ENCODE measurements around the gene TRPV3.

TRPV3 gene

DNA sequence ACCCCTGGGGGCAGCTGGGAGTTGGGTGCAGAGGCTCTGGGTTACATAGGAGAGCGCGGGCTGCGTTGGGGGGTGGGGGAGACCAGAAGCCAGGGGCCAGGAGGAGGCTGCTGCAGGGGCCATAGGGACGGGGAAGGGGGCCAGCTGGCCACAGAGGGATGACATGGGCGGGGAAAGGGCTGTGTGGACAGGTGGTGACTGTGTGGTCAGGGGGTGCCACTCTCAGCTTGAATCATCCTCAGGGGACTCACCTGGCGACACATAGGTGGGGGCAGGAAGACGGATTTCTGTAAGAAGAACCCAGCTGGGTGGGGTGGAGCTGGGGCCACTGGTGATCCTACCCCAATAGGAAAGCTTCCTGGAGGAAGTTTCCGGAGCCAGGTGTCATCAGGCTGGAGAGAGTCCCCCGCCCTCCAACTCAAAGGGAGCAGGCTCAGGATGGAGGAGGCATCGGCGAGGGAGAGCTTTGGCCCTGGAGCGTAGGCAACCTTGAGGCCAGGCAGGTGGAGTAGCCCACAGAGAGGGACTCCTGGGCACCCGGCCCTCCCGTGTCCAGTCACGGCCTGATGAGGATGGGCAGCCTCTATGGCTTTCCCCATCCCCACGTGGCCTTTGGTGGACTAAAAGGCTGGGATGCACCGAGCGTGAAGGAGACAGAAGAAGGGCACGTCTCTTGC lies 1.2 kb downstream of the TRPV3 start:
- Histone ChIP-seq H3K4me1 (ENCODE audit: control insufficient read depth in 1 of 2, insufficient read depth in 2 of 2, low read length in 2 of 2) (peaks cover 0 to 5% of the 10 kb centered on the region in 2 donors), H3K4me3 (ENCODE audit: low read depth in 1 of 2, low read length in 2 of 2) (no peak overlapping the region), H3K27me3 (ENCODE audit: low read depth, low read length) (no peaks in the 10 kb centered on the region), H3K9me3 (ENCODE audit: control insufficient read depth in 1 of 2, low read length in 2 of 2) (no peaks in the 10 kb centered on the region), H3K36me3 (ENCODE audit: control insufficient read depth in 1 of 2, insufficient read depth in 2 of 2, low read length in 2 of 2) (no peaks in the 10 kb centered on the region), H3K27ac (ENCODE audit: low read length) (no peak overlapping the region)

DNA sequence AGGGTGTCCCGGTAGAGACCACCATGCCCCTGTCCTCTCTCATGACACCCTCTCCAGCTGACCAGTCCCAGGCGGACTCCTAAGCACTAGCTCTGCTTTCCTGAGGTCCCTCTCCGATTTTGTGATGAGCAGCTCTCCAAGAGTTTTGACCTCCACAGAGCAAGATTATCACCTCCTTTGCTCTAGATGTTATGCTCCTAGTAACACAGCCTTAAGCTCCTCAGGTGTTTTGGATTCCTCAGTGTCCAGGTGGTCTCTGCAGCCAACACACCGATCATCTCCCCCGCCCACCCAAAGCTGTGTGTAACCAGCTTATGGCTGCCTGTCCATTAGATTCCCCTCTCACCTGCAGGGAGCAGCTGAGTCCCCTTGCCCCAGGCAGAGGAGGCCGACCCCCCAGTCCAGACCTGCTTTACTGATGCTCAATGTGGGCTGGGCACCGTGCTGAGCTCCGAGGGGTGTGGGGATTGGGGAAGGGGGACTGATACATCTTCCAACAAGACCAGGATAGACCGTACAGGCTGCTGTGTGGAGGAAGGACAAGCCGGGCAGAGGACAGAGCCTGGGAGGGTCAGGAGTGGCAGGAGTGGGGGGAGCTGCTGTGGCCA lies 2.3 kb downstream of the TRPV3 start:
- H3K36me3 ChIP-seq (ENCODE audit: control insufficient read depth in 1 of 2, insufficient read depth in 2 of 2, low read length in 2 of 2) = no peaks in the 10 kb centered on the region
- H3K4me3 ChIP-seq (ENCODE audit: low read depth in 1 of 2, low read length in 2 of 2) = no peak overlapping the region
- peaks cover 0 to 5% of the 10 kb centered on the region in 2 donors for H3K4me1 ChIP-seq (ENCODE audit: control insufficient read depth in 1 of 2, insufficient read depth in 2 of 2, low read length in 2 of 2)
- no peaks in the 10 kb centered on the region for H3K9me3 ChIP-seq (ENCODE audit: control insufficient read depth in 1 of 2, low read length in 2 of 2)
- H3K27ac ChIP-seq (ENCODE audit: low read length) = no peak overlapping the region
- H3K27me3 ChIP-seq (ENCODE audit: low read depth, low read length) = no peaks in the 10 kb centered on the region

DNA sequence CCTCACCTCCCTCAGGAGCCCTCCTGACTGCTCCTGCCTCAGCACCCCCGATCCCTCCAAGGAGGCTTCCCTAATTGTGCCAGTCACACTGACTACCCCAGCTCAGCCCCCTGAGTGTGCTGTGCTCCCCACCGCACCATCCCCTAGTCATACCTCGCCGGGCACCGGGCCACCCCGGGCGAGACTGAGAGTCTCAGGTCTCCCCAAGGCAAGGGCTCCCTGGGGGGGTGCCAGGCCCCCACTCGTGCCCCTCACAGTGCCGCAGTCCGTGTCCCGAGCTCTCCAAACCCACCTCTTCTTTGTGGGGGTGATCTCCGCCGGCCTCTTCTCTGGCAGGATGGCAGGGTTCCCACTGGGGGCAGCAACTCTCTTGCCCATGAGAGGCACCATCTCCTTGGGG lies 3.2 kb downstream of the TRPV3 start:
- no peaks in the 10 kb centered on the region for H3K36me3 ChIP-seq (ENCODE audit: control insufficient read depth in 1 of 2, insufficient read depth in 2 of 2, low read length in 2 of 2)
- H3K4me3 ChIP-seq (ENCODE audit: low read depth in 1 of 2, low read length in 2 of 2) = no peak overlapping the region
- H3K4me1 ChIP-seq (ENCODE audit: control insufficient read depth in 1 of 2, insufficient read depth in 2 of 2, low read length in 2 of 2) = peaks cover 0 to 5% of the 10 kb centered on the region in 2 donors
- no peaks in the 10 kb centered on the region for H3K27me3 ChIP-seq (ENCODE audit: low read depth, low read length)
- H3K27ac ChIP-seq (ENCODE audit: low read length) = no peak overlapping the region
- no peaks in the 10 kb centered on the region for H3K9me3 ChIP-seq (ENCODE audit: control insufficient read depth in 1 of 2, low read length in 2 of 2)

DNA sequence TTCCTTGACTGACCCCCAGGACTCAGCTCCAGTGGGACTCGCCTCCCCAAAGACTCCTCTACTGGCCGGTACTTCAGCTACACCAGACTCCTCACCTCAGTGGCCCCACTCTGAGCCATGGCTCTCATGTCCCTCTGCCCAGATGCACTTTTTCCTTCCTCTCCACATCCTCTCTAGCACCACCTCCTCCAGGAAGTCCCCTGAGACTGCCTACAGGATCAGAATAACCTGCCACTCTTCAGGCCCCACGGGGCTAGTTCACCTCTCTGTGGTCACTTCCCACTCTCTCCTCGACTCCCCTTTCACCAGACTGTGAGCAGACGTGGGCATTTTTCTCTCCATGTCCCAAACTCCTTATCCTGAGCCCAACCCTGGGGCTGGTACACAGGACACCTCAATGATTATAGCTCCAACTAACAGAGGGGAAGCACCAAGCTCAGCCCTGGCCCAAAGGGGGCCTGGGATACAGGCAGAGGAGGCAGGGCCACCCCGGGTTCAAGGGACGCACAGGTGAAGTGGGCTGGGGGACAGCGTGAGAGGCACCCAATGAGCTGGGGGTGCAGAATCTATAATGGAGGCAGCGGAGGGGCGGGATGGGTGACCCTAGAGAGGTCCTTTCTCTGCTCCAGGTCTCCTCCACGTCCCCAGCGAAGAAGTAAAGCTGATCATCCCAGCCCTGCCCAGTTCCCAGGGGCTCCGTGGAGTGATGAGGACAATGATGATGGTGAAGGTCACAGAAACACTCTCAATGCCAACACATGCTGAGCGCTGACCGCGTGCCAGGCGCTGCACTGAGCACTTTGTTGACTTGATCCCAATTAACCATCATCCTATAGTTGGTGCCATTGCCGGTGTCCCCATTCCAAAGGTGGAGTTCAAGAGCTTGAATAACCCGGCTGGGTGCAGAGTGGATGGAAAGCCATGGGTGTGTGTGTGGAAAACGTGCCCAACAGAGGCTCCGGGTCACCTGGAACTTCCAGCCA lies 3.9 kb downstream of the TRPV3 start:
- H3K36me3 ChIP-seq (ENCODE audit: control insufficient read depth in 1 of 2, insufficient read depth in 2 of 2, low read length in 2 of 2) = no peaks in the 10 kb centered on the region
- no peak overlapping the region for H3K27ac ChIP-seq (ENCODE audit: low read length)
- no peaks in the 10 kb centered on the region for H3K9me3 ChIP-seq (ENCODE audit: control insufficient read depth in 1 of 2, low read length in 2 of 2)
- H3K4me1 ChIP-seq (ENCODE audit: control insufficient read depth in 1 of 2, insufficient read depth in 2 of 2, low read length in 2 of 2) = peaks cover 0 to 5% of the 10 kb centered on the region in 2 donors
- H3K4me3 ChIP-seq (ENCODE audit: low read depth in 1 of 2, low read length in 2 of 2) = no peak overlapping the region
- H3K27me3 ChIP-seq (ENCODE audit: low read depth, low read length) = no peaks in the 10 kb centered on the region

DNA sequence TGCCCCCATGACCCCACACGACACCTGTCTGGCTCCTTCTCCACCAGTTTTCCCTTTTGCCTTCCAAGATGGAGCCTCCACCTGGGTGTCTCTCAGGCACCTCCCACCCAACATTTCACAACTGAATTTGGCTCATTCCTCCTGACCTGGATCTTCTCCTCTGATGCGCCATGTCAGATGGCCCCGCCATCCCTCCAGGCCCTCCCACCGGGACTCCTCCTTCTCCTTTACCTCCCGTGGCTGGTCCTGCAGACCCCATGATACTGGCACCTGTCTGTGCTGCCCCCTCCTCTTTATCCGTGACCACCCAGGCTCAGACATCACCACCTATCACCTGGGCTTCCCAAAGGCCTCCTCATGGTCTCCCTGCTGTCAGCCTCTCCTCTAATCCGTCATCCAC lies 4.7 kb downstream of the TRPV3 start:
- no peaks in the 10 kb centered on the region for H3K36me3 ChIP-seq (ENCODE audit: control insufficient read depth in 1 of 2, insufficient read depth in 2 of 2, low read length in 2 of 2)
- peaks cover 0 to under 1% of the 10 kb centered on the region in 2 donors for H3K4me1 ChIP-seq (ENCODE audit: control insufficient read depth in 1 of 2, insufficient read depth in 2 of 2, low read length in 2 of 2)

DNA sequence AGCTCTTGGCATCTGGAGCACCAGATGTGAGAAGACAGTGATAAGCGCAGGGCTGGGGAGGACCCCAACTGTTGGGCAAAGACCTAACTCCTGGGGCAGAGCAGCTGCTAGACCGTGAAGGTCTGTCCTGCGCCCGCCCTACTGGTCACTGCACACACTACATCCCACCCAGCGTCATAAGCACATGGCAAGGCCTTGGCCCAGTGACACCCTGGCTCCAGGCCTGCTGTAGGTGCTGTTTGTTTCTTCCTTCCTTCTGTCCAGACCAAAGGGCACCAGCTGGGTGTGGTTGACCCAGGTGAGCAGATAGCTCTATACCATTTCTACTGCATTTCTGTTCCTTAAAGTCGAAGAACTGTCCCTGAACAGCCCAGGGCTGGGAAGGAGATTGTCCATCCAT lies 6.4 kb downstream of the TRPV3 start:
- Histone ChIP-seq H3K27ac (ENCODE audit: low read length) (no peak overlapping the region), H3K4me3 (ENCODE audit: low read depth in 1 of 2, low read length in 2 of 2) (no peak overlapping the region), H3K27me3 (ENCODE audit: low read depth, low read length) (no peaks in the 10 kb centered on the region)

More for the DNA sequence above, 4.7 kb downstream of the TRPV3 start:
- Histone ChIP-seq H3K9me3 (ENCODE audit: control insufficient read depth in 1 of 2, low read length in 2 of 2) (no peaks in the 10 kb centered on the region), H3K27me3 (ENCODE audit: low read depth, low read length) (no peaks in the 10 kb centered on the region), H3K4me3 (ENCODE audit: low read depth in 1 of 2, low read length in 2 of 2) (no peak overlapping the region), H3K27ac (ENCODE audit: low read length) (no peak overlapping the region)

DNA sequence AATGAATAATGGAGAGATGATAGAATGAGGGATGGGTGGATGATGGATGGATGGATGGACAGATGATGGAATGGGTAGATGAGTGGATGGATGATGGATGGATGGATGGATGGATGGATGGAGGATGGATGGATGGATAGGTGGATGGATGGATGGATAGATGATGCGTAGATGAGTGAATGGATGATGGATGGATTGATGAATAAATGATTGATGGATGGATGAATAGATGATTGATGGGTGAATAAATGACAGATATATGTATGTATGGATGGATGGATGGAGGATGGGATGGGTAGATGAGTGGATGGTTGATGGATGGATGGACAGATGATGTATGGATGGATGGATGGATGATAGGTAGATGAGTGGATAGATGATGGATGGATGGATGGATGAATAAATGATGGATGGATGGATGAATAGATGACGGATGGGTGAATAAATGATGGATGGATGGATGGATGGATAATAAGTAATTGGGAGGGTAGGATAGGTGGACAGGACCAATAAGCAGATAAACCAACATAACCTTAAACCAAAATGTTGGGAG lies 7.9 kb downstream of the TRPV3 start:
- Histone ChIP-seq H3K27ac (ENCODE audit: low read length) (no peak overlapping the region), H3K4me1 (ENCODE audit: control insufficient read depth in 1 of 2, insufficient read depth in 2 of 2, low read length in 2 of 2) (no peaks in the 10 kb centered on the region), H3K4me3 (ENCODE audit: low read depth in 1 of 2, low read length in 2 of 2) (no peak overlapping the region), H3K27me3 (ENCODE audit: low read depth, low read length) (no peaks in the 10 kb centered on the region), H3K36me3 (ENCODE audit: control insufficient read depth in 1 of 2, insufficient read depth in 2 of 2, low read length in 2 of 2) (no peaks in the 10 kb centered on the region), H3K9me3 (ENCODE audit: control insufficient read depth in 1 of 2, low read length in 2 of 2) (no peaks in the 10 kb centered on the region)

More for the DNA sequence above, 6.4 kb downstream of the TRPV3 start:
- Histone ChIP-seq H3K36me3 (ENCODE audit: control insufficient read depth in 1 of 2, insufficient read depth in 2 of 2, low read length in 2 of 2) (no peaks in the 10 kb centered on the region), H3K9me3 (ENCODE audit: control insufficient read depth in 1 of 2, low read length in 2 of 2) (no peaks in the 10 kb centered on the region), H3K4me1 (ENCODE audit: control insufficient read depth in 1 of 2, insufficient read depth in 2 of 2, low read length in 2 of 2) (no peaks in the 10 kb centered on the region)

DNA sequence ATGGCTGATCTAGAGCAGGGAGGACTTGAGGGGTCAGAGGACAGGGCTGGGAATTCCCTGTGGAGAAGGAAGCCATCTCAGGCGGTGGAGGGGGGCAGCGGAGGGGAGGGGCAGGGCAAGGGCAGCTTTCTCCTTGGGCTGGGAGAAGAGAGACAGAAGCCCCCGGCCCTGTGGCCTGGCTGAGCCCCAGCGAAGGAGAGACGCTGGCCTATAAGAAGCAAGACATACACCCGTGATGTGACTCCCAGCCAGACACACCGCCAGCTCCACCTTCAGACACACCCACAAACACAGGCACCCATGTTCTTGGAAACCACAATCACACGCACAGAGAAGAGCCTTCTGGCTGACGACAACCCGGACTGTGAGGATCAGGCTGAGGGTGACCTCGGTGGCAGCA lies 10.0 kb downstream of the TRPV3 start:
- H3K9me3 ChIP-seq (ENCODE audit: control insufficient read depth in 1 of 2, low read length in 2 of 2) = no peaks in the 10 kb centered on the region
- no peaks in the 10 kb centered on the region for H3K27me3 ChIP-seq (ENCODE audit: low read depth, low read length)
- H3K36me3 ChIP-seq (ENCODE audit: control insufficient read depth in 1 of 2, insufficient read depth in 2 of 2, low read length in 2 of 2) = no peaks in the 10 kb centered on the region
- no peak overlapping the region for H3K27ac ChIP-seq (ENCODE audit: low read length)
- H3K4me3 ChIP-seq (ENCODE audit: low read depth in 1 of 2, low read length in 2 of 2) = no peak overlapping the region
- H3K4me1 ChIP-seq (ENCODE audit: control insufficient read depth in 1 of 2, insufficient read depth in 2 of 2, low read length in 2 of 2) = no peaks in the 10 kb centered on the region

DNA sequence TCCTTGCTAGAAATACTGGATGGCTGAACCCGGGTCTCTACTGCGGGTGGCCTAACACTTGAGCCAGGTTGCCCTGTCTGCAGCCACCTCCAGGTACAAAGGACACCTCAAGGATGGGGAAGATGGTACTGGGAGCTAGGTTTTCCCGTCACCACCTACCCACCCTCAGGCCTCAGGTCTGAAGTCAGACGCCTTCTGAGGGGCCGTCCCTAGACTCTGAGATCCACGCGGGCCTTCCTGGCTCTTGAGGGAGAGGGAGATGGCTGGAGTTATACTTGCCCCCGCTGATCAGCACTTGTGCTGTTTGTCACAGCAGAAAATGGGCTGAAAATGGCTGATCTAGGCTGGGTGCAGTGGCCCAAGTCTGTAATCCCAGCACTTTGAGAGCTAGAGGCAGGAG lies 10.6 kb downstream of the TRPV3 start:
- Histone ChIP-seq H3K27ac (ENCODE audit: low read length) (no peak overlapping the region), H3K27me3 (ENCODE audit: low read depth, low read length) (no peaks in the 10 kb centered on the region), H3K4me1 (ENCODE audit: control insufficient read depth in 1 of 2, insufficient read depth in 2 of 2, low read length in 2 of 2) (no peaks in the 10 kb centered on the region), H3K9me3 (ENCODE audit: control insufficient read depth in 1 of 2, low read length in 2 of 2) (no peaks in the 10 kb centered on the region), H3K4me3 (ENCODE audit: low read depth in 1 of 2, low read length in 2 of 2) (no peak overlapping the region), H3K36me3 (ENCODE audit: control insufficient read depth in 1 of 2, insufficient read depth in 2 of 2, low read length in 2 of 2) (no peaks in the 10 kb centered on the region)

DNA sequence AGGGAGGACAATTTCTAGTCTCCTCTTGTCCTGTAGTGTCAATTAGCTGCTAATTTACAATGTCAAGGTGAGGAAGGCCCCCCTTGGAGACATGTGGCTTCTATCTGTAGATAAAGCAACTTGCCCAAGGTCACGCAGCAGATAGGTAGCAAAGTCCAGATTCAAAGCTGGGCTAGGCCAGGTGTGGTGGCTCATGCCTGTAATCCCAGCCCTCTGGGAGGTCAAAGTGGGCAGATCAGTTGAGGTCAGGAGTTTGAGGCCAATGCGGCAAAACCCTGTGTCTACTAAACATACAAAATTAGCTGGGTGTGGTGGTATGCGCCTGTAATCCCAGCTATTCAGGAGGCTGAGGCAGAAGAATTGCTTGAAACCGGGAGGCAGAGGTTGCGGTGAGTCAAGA lies 11.1 kb downstream of the TRPV3 start:
- Histone ChIP-seq H3K4me1 (ENCODE audit: control insufficient read depth in 1 of 2, insufficient read depth in 2 of 2, low read length in 2 of 2) (no peaks in the 10 kb centered on the region), H3K27me3 (ENCODE audit: low read depth, low read length) (no peaks in the 10 kb centered on the region), H3K9me3 (ENCODE audit: control insufficient read depth in 1 of 2, low read length in 2 of 2) (no peaks in the 10 kb centered on the region), H3K4me3 (ENCODE audit: low read depth in 1 of 2, low read length in 2 of 2) (no peak overlapping the region), H3K36me3 (ENCODE audit: control insufficient read depth in 1 of 2, insufficient read depth in 2 of 2, low read length in 2 of 2) (no peaks in the 10 kb centered on the region), H3K27ac (ENCODE audit: low read length) (no peak overlapping the region)

DNA sequence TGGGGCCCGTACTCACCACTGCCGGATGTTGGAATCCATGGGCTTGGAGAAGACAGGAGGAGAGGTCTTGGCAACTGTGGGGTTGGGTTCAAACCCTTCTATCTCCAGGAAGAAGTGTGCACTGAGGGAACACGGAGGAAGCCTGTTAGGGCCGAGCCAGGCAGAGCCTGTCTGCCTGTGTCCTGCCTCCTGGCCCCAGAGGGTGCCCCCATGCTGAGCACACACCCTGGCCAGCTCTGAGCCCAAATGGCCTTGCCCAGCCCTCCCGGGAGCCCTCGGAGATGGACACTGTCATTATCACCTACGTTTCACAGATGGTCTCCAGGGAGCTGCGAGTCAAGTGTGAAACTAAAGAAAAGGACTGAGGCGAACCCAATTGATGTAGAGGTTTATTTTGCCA lies 12.5 kb downstream of the TRPV3 start:
- Histone ChIP-seq H3K4me3 (ENCODE audit: low read depth in 1 of 2, low read length in 2 of 2) (no peak overlapping the region), H3K27me3 (ENCODE audit: low read depth, low read length) (no peaks in the 10 kb centered on the region), H3K27ac (ENCODE audit: low read length) (no peak overlapping the region), H3K36me3 (ENCODE audit: control insufficient read depth in 1 of 2, insufficient read depth in 2 of 2, low read length in 2 of 2) (no peaks in the 10 kb centered on the region), H3K4me1 (ENCODE audit: control insufficient read depth in 1 of 2, insufficient read depth in 2 of 2, low read length in 2 of 2) (no peaks in the 10 kb centered on the region), H3K9me3 (ENCODE audit: control insufficient read depth in 1 of 2, low read length in 2 of 2) (no peaks in the 10 kb centered on the region)
